ENCODE measurements around the gene DSCAML1. TPM values are rescaled to one million over a fixed set of nuclear protein-coding genes. Genes with fewer than 3 reads are reported as not detected.

Gene DSCAML1
- total and polyA plus RNA-seq, 3 donors from 2014 or later, result 1.6 to 6.1 (median 3.0) TPM

DNA sequence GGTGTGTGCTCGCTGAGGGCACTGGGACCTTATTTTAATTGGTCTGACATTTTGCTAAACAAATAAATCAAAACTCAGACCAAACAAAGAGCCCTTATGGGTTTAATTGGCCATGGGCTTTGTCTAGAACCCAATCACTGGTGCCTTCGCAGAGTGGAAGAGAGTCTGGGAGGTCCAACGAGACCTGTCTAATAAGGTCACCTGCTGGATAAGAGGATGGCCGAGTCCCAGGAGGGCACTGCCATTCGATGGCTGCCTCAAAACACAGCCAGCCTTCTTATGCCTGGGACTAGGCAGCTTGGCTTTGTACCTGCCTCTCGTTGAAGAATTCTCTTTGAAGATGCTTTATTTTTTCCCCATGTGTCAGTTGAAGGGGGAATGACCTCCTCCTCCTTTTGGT lies 298.2 kb downstream of the DSCAML1 start:
- 91 to 94% methylated on average over 6 of the region's 6 CpGs for WGBS, 2 donors
- no peak overlapping the region for H3K4me3 ChIP-seq
- TF ChIP-seq, protein P1, sequence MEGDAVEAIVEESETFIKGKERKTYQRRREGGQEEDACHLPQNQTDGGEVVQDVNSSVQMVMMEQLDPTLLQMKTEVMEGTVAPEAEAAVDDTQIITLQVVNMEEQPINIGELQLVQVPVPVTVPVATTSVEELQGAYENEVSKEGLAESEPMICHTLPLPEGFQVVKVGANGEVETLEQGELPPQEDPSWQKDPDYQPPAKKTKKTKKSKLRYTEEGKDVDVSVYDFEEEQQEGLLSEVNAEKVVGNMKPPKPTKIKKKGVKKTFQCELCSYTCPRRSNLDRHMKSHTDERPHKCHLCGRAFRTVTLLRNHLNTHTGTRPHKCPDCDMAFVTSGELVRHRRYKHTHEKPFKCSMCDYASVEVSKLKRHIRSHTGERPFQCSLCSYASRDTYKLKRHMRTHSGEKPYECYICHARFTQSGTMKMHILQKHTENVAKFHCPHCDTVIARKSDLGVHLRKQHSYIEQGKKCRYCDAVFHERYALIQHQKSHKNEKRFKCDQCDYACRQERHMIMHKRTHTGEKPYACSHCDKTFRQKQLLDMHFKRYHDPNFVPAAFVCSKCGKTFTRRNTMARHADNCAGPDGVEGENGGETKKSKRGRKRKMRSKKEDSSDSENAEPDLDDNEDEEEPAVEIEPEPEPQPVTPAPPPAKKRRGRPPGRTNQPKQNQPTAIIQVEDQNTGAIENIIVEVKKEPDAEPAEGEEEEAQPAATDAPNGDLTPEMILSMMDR (IDR thresholded peaks at IDR 0.05), result no peak
- TF ChIP-seq POLR2A (IDR thresholded peaks at IDR 0.05), result no peak

GRCh38 chr11:117497206-117497951 lies 299.6 kb downstream of the DSCAML1 start:
- Histone ChIP-seq H3K27me3 (no peaks in the 10 kb centered on the region), H3K4me1 (no peaks in the 10 kb centered on the region), H3K4me3 (no peak overlapping the region), H3K9me3 (no peaks in the 10 kb centered on the region), H3K36me3 (ENCODE audit: low read depth, missing control alignments) (no peaks in the 10 kb centered on the region), H3K27ac (no peak overlapping the region)
- DNase-seq, result no peak
- intact Hi-C loops (cut with DNase I; ENCODE audit: low total_unique reads), result no loop called here
- TF ChIP-seq POLR2A (IDR thresholded peaks at IDR 0.05), result no peak
- WGBS, 2 donors, result 78 to 86% methylated on average over 3 to 11 of the region's 11 CpGs

More for the DNA sequence above, 298.2 kb downstream of the DSCAML1 start:
- H3K9me3 ChIP-seq, result no peaks in the 10 kb centered on the region
- no peak for DNase-seq
- intact Hi-C loops (cut with DNase I; ENCODE audit: low total_unique reads), result no loop called here
- no peaks in the 10 kb centered on the region for H3K4me1 ChIP-seq
- H3K27ac ChIP-seq, result no peak overlapping the region
- no peaks in the 10 kb centered on the region for H3K36me3 ChIP-seq (ENCODE audit: low read depth, missing control alignments)
- no peaks in the 10 kb centered on the region for H3K27me3 ChIP-seq

GRCh38 chr11:117495357-117495756 lies 301.7 kb downstream of the DSCAML1 start:
- no peak for TF ChIP-seq POLR2A (IDR thresholded peaks at IDR 0.05)
- TF ChIP-seq, protein P1 (IDR thresholded peaks at IDR 0.05), result no peak
- DNase-seq, result no peak
- Histone ChIP-seq H3K4me1 (no peaks in the 10 kb centered on the region), H3K36me3 (ENCODE audit: low read depth, missing control alignments) (no peaks in the 10 kb centered on the region), H3K9me3 (no peaks in the 10 kb centered on the region), H3K27me3 (no peaks in the 10 kb centered on the region), H3K27ac (no peak overlapping the region), H3K4me3 (no peak overlapping the region)
- intact Hi-C loops (cut with DNase I; ENCODE audit: low total_unique reads), result no loop called here
- 77 to 86% methylated on average over 6 of the region's 6 CpGs for WGBS, 2 donors

DNA sequence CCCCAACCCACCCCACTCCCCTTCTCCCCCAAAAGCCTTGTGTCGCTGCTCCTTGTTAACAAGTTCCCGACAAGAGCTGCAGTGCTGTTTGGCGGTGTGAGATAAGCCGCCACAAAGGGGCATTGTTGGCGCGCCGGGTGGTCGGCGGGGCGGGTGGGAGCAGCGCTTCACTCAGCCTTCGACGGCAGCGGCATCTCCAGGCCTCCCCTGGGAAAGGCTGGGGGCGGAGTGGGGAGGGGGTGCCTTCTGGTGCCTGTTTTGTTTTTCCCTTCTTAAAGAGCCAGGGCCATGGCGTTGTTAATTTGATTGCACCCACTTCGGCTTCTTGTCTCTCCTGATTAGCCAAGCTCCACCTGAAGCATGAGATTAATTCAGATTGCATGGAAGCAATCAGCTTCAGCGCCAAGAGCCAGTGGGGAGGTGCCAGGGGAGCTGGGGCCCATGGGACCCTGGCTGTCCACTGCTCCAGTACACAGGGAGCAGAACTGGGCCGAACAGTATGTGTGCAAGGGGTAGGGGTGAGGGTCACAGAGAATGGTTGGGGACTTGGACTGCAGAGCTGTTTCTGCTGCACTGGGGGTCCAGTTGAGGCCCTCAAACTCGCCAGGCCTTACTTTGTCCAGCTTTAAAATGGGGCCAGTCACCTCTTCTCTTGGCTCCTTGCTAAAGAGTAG lies 304.3 kb downstream of the DSCAML1 start:
- no peak for DNase-seq
- no peak for TF ChIP-seq POLR2A (IDR thresholded peaks at IDR 0.05)
- TF ChIP-seq, protein P1 (IDR thresholded peaks at IDR 0.05), result no peak
- 60 to 78% methylated on average over 16 to 20 of the region's 20 CpGs for WGBS, 2 donors
- Histone ChIP-seq H3K9me3 (no peaks in the 10 kb centered on the region), H3K4me1 (no peaks in the 10 kb centered on the region), H3K27ac (no peak overlapping the region), H3K36me3 (ENCODE audit: low read depth, missing control alignments) (no peaks in the 10 kb centered on the region), H3K27me3 (no peaks in the 10 kb centered on the region), H3K4me3 (no peak overlapping the region)
- intact Hi-C loops (cut with DNase I; ENCODE audit: low total_unique reads), result no loop called here

GRCh38 chr11:117490911-117491310 lies 306.1 kb downstream of the DSCAML1 start:
- intact Hi-C loops (cut with DNase I; ENCODE audit: low total_unique reads), result no loop called here
- no peaks in the 10 kb centered on the region for H3K27me3 ChIP-seq
- no peaks in the 10 kb centered on the region for H3K36me3 ChIP-seq (ENCODE audit: low read depth, missing control alignments)
- TF ChIP-seq POLR2A (IDR thresholded peaks at IDR 0.05), result no peak
- TF ChIP-seq, protein P1 (IDR thresholded peaks at IDR 0.05), result no peak
- no peak overlapping the region for H3K4me3 ChIP-seq
- no peaks in the 10 kb centered on the region for H3K9me3 ChIP-seq
- no peak overlapping the region for H3K27ac ChIP-seq
- no peak for DNase-seq
- H3K4me1 ChIP-seq, result no peaks in the 10 kb centered on the region
- 71 to 78% methylated on average over 6 of the region's 6 CpGs for WGBS, 2 donors

Data from testis (tissue), 3 donors.